Measurements from ENCODE around the gene ELMO1. TPM values are rescaled to one million over a fixed set of nuclear protein-coding genes. Genes with fewer than 3 reads are reported as not detected.

ELMO1 gene
- total RNA-seq, 1 donor from 2014 or later, result 29.4 TPM

DNA sequence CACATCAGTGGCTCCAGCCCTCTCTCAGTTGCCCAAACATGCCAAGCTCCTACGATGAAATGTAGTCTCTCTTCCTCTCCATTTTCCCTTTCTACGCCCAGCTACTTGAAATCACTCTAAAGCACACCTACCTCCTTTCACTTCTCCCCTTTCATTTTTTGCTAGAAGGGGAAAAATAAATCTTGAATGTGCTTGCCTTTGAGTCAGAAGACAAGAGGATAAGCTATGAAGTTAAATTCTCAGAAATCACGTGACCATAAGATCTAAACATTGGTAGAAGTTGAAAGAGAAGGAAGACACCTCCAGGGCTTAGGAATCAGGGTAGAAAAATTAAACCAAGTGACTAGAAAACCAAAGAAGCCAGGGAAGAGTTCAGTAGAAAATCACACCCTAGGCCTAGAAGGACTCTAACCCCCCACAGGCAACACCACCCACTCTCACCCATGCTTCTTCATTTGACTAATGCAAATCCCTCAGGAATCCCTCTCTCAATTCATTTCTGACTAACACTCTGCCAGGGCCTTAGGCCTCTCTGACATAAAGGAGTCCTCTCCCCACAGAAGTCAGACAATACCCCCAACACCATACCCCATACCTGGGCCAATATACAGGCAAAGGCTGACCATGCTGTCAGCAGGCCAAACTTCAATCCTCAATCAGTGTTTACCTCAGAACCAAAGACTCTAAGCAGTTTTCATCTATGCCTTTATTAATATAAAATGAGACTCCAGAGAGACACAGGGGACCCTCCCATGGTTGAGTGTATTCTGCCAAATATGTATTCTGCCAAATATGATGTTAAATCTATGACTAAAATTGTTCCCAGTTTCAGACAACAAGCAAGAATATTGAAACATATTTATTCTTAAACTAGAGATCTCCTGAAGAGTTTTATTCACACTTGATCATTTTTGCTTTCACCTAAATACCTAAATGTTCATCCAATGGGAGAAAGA is 84.8 kb downstream of the ELMO1 start:
- H3K27me3 Mint-ChIP-seq, result no peaks in the 10 kb centered on the region
- H3K36me3 Mint-ChIP-seq, result no peaks in the 10 kb centered on the region
- H3K27ac Mint-ChIP-seq, result no peak overlapping the region
- no peaks in the 10 kb centered on the region for H3K9me3 Mint-ChIP-seq
- TF ChIP-seq, protein P1, sequence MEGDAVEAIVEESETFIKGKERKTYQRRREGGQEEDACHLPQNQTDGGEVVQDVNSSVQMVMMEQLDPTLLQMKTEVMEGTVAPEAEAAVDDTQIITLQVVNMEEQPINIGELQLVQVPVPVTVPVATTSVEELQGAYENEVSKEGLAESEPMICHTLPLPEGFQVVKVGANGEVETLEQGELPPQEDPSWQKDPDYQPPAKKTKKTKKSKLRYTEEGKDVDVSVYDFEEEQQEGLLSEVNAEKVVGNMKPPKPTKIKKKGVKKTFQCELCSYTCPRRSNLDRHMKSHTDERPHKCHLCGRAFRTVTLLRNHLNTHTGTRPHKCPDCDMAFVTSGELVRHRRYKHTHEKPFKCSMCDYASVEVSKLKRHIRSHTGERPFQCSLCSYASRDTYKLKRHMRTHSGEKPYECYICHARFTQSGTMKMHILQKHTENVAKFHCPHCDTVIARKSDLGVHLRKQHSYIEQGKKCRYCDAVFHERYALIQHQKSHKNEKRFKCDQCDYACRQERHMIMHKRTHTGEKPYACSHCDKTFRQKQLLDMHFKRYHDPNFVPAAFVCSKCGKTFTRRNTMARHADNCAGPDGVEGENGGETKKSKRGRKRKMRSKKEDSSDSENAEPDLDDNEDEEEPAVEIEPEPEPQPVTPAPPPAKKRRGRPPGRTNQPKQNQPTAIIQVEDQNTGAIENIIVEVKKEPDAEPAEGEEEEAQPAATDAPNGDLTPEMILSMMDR (conservative IDR thresholded peaks at IDR 0.05), result no peak
- no peak overlapping the region for H3K4me3 Mint-ChIP-seq
- no peak for DNase-seq (ENCODE audit: extremely low spot score, unreplicated experiment)
- H3K4me1 Mint-ChIP-seq (ENCODE audit: unreplicated experiment), result peaks cover 13% of the 10 kb centered on the region

DNA sequence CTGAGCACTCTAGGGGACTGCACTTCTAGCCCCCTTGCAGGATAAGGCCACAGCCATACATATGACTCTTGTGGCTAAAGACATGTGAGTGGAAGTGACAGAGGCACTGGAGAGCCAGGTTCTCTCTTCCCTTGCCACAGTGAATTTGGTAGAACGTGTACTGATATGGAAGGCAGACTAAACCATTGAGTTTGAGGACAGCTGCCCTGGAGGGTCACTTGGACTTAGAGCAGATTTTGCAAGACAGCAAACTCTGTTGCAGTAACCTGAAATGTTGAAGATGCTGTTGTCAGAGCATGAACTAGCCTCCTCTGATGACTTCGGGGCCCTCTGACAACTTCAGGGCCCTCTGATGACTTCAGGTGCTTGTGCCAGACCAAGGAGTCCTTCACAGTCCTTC is 85.9 kb downstream of the ELMO1 start:
- H3K4me1 Mint-ChIP-seq (ENCODE audit: unreplicated experiment), result peaks cover 23% of the 10 kb centered on the region
- TF ChIP-seq, protein P1 (conservative IDR thresholded peaks at IDR 0.05), result no peak
- H3K27me3 Mint-ChIP-seq, result no peaks in the 10 kb centered on the region
- H3K36me3 Mint-ChIP-seq, result no peaks in the 10 kb centered on the region
- H3K4me3 Mint-ChIP-seq, result no peak overlapping the region
- no peak for DNase-seq (ENCODE audit: extremely low spot score, unreplicated experiment)
- H3K9me3 Mint-ChIP-seq, result no peaks in the 10 kb centered on the region
- no peak overlapping the region for H3K27ac Mint-ChIP-seq

DNA sequence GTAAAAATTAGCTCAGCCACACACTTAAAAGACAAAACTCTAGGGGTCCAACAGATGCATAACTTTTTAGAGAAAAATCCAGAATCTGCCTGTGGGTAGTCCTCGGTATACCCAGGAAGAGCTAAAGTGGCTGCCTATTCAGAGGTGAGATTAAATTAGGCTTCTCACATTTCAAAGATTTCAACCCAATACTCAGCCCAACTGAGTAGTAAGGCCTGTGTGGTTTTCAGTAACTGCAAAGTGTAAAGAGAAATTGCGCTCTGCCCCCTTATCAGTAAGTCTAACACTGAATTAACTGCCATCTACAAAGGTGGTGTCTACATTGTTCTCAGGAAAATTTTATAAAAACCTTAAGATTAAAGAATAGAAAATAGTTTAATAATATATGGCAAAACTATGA is 88.2 kb downstream of the ELMO1 start:
- no peaks in the 10 kb centered on the region for H3K27me3 Mint-ChIP-seq

DNA sequence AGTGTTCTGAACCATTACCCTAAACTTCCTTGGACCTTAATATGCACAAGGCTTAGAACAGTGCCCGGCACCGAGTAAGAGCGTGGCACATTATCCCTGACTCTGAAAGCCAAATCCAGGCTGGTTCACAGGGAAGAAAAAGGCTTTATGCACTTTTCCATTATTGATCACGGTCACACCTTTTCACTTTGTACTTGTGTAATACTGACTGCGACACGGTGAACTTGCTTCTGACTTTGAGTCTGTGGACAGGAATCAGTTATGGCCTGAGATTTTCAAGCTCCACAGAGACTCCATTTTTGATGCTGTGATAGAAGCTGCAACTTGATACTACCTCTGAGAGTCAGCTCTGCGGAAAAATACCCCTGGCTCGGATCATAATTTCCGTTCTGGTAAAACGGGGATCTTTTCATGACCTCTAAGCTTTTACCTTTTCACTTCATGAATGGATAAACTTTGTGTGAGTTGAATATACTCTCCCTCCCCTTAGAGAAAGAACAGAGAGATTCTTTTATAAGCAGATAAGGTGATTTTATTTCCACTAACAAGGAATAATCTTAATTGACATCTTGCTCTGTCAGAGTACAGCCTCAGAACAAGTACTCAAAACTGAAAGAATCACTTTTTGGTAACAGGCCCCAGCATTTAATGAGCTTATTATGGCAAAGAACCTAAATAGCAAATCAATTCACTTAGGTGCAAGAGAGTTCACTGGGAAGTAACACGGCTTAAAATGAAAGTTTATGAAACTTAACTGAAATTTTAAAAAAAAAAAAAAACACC is 88.8 kb downstream of the ELMO1 start:
- H3K4me3 Mint-ChIP-seq, result no peak overlapping the region
- DNase-seq (ENCODE audit: extremely low spot score, unreplicated experiment), result no peak
- TF ChIP-seq, protein P1 (conservative IDR thresholded peaks at IDR 0.05), result no peak
- no peak overlapping the region for H3K27ac Mint-ChIP-seq
- H3K27me3 Mint-ChIP-seq, result no peaks in the 10 kb centered on the region
- H3K4me1 Mint-ChIP-seq (ENCODE audit: unreplicated experiment), result peaks cover 27% of the 10 kb centered on the region
- no peaks in the 10 kb centered on the region for H3K9me3 Mint-ChIP-seq
- H3K36me3 Mint-ChIP-seq, result no peaks in the 10 kb centered on the region

More for the DNA sequence above, 88.2 kb downstream of the ELMO1 start:
- Mint-ChIP-seq H3K36me3 (no peaks in the 10 kb centered on the region), H3K4me3 (no peak overlapping the region), H3K27ac (no peak overlapping the region), H3K4me1 (ENCODE audit: unreplicated experiment) (peaks cover 25% of the 10 kb centered on the region), H3K9me3 (no peaks in the 10 kb centered on the region)
- no peak for DNase-seq (ENCODE audit: extremely low spot score, unreplicated experiment)
- TF ChIP-seq, protein P1 (conservative IDR thresholded peaks at IDR 0.05), result no peak

DNA sequence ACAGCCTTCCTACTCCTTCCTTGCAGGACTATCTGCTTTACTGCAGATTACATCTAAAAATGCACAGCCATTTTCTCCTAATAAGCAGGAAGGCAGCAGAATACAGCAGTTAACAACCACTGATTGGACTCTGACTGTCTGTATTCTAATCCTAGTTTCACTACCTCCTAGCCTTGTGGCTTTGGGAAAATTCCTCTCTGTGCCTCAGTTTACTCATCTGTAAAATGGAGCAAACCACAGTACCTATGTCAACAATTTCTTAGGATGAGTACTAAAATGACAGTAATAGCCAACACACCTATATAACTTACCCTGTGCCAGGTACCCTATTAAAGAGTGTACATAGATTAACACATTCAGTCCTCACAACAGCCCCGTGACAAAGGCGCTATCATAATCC is 89.5 kb downstream of the ELMO1 start:
- H3K9me3 Mint-ChIP-seq, result no peaks in the 10 kb centered on the region
- peaks cover 32% of the 10 kb centered on the region for H3K4me1 Mint-ChIP-seq (ENCODE audit: unreplicated experiment)
- no peak overlapping the region for H3K27ac Mint-ChIP-seq
- no peak for DNase-seq (ENCODE audit: extremely low spot score, unreplicated experiment)
- H3K27me3 Mint-ChIP-seq, result no peaks in the 10 kb centered on the region
- H3K36me3 Mint-ChIP-seq, result no peaks in the 10 kb centered on the region
- H3K4me3 Mint-ChIP-seq, result no peak overlapping the region
- TF ChIP-seq, protein P1 (conservative IDR thresholded peaks at IDR 0.05), result no peak

Data from type B pancreatic cell (in vitro differentiated cells).